A673 (cell line): ENCODE results near the gene PPA2. TPM values are rescaled to one million over a fixed set of nuclear protein-coding genes. Genes with fewer than 3 reads are reported as not detected.

Experiments
- Bru-seq: library from RNA; stranded (reverse); fragments of 400-500 nt; gene quantifications from one replicate; lab custom pipeline; 2021; lab: Mats Ljungman, UMichigan
- BruChase-seq, 2 experiments: library from RNA; stranded (reverse); fragments of 400-500 nt; gene quantifications; one replicate each; lab custom pipeline; 2021; lab: Mats Ljungman, UMichigan
- BruUV-seq: library from RNA; stranded (reverse); fragments of 400-500 nt; replicated peaks from 2 replicates; lab custom pipeline; 2021; lab: Mats Ljungman, UMichigan
- CTCF ChIA-PET: fragments of 300-600 bp; sonication (Branson Sonifier 250); formaldehyde crosslinking; loops from one replicate; lab custom pipeline; 2022; ENCODE audit warnings: antibody characterized with exemption; lab: Charles Lee
- POLR2A ChIA-PET: fragments of 300-600 bp; sonication (Branson Sonifier 250); formaldehyde crosslinking; loops from one replicate; lab custom pipeline; 2022; ENCODE audit warnings: antibody characterized with exemption; ENCODE audit not compliant: low non-redundant PET; lab: Charles Lee
- DNase-seq: peaks from one replicate; pipeline ENCODE4 v3.0.0-alpha.2; 2015; ENCODE audit warnings: low spot score
- H3K27ac ChIP-seq: fragments of 200-600 bp; sonication (generic); 2 replicates; pipeline ENCODE4 v1.5.1; 2016; ENCODE audit warnings: mixed run types, low read depth, mild to moderate bottlenecking, mixed read lengths, antibody characterized with exemption, low read length; ENCODE audit not compliant: poor library complexity, severe bottlenecking
- H3K27me3 ChIP-seq: fragments of 200-600 bp; sonication (generic); replicated peaks from 2 replicates; pipeline ENCODE4 v1.6.1; 2017; ENCODE audit warnings: mixed run types, low read depth, mild to moderate bottlenecking, mixed read lengths, antibody characterized with exemption, low read length; ENCODE audit not compliant: insufficient read depth, poor library complexity
- H3K36me3 ChIP-seq: fragments of 200-600 bp; sonication (generic); 2 replicates; pipeline ENCODE4 v1.6.1; 2016; ENCODE audit warnings: mixed run types, mild to moderate bottlenecking, mixed read lengths, antibody characterized with exemption, low read length; ENCODE audit not compliant: insufficient read depth, poor library complexity, severe bottlenecking
- H3K4me1 ChIP-seq: fragments of 200-600 bp; sonication (generic); 2 replicates; pipeline ENCODE4 v1.6.1; 2017; ENCODE audit warnings: mixed run types, mild to moderate bottlenecking, mixed read lengths, antibody characterized with exemption, low read length; ENCODE audit not compliant: insufficient read depth, poor library complexity, severe bottlenecking
- H3K4me3 ChIP-seq: fragments of 200-600 bp; sonication (generic); 2 replicates; pipeline ENCODE4 v1.5.1; 2016; ENCODE audit warnings: low read depth, mixed run types, mild to moderate bottlenecking, mixed read lengths, low read length; ENCODE audit not compliant: poor library complexity, severe bottlenecking
- H3K9me3 ChIP-seq: fragments of 200-600 bp; sonication (generic); 2 replicates; pipeline ENCODE4 v1.6.1; 2016; ENCODE audit warnings: mixed run types, low read depth, mild to moderate bottlenecking, mixed read lengths, antibody characterized with exemption, low read length; ENCODE audit not compliant: poor library complexity, severe bottlenecking
- CTCF ChIP-seq: fragments of 300-800, 200-600 bp; sonication (generic); conservative IDR thresholded peaks from 2 replicates; pipeline ENCODE4 v1.5.1; 2017; ENCODE audit warnings: low read depth, mild to moderate bottlenecking, antibody characterized with exemption, low read length, moderate library complexity, mixed read lengths
- EZH2 ChIP-seq: fragments of 200-600 bp; sonication (generic); IDR thresholded peaks from 2 replicates; pipeline ENCODE4 v1.6.1; 2017; ENCODE audit warnings: borderline replicate concordance, low read depth, mild to moderate bottlenecking, mixed read lengths, antibody characterized with exemption, low read length; ENCODE audit not compliant: poor library complexity, severe bottlenecking
- intact Hi-C: fragments of 100-400 bp; cut with micrococcal nuclease; formaldehyde crosslinking; loops from one replicate; pipeline ENCODE4 v1.10.0; 2022; ENCODE audit not compliant: unreplicated experiment
- long read RNA-seq: library from polyadenylated mRNA; stranded (forward); transcript quantifications from one replicate; pipeline ENCODE4 v2.0.0, GENCODE V29; 2022
- total RNA-seq: library from RNA; stranded (reverse); gene quantifications from 2 replicates; pipeline ENCODE4 v1.2.3, GENCODE V29; 2021

PPA2 gene
- 136 and 144 TPM in 2 replicates for total RNA-seq
- Bru-seq, nascent RNA = percentile 92 among the genes with signal in this experiment
- percentile 93 among the genes with signal in this experiment for BruChase-seq, experiment 1, labeled RNA remaining after a 2-hour chase
- percentile 81 among the genes with signal in this experiment for BruChase-seq, experiment 2, labeled RNA remaining after a 6-hour chase
- long read RNA-seq, transcript PPA2-202 (11 exons, 1,414 nt) = minor isoform, 16 of 234 reads
- long read RNA-seq, transcript PPA2-201 (12 exons, 1,684 nt) = major isoform, 167 of 234 reads
- long read RNA-seq, transcript PPA2-207 (5 exons, 631 nt) = minor isoform, 8 of 234 reads
- long read RNA-seq, partial matches to known transcripts = 2 of 234 reads
- long read RNA-seq, other reads (novel, unspliced or antisense) = 35 of 234 reads

GRCh38 chr4:105473324-105474098 is at the start of gene PPA2:
PPA2 (minus strand) TSS chr4:105474062; CDS start chr4:105474050, 12 bp downstream.
- H3K4me1 ChIP-seq = peaks cover 18% of the 10 kb centered on the region
- no peaks in the 10 kb centered on the region for H3K9me3 ChIP-seq
- TF ChIP-seq CTCF (no peak), EZH2 (no peak)
- no peaks in the 10 kb centered on the region for H3K27me3 ChIP-seq
- BruUV-seq = TSS peak; percentile 69
- H3K36me3 ChIP-seq = no peaks in the 10 kb centered on the region
- peak; percentile 94 for DNase-seq
- H3K4me3 ChIP-seq = peak within 1 kb of the TSS; percentile 90
- H3K27ac ChIP-seq = peak within 1 kb of the TSS; percentile 96
- intact Hi-C loops = loop anchor here (2.0 to 5.0 kb wide), 2 partner anchors 606 to 1477 kb away; no protein-coding TSS in a partner anchor
- ChIA-PET CTCF (interaction anchor here (0.5 to 1.4 kb wide), 5 partner anchors 24 to 345 kb away, joined by 3 to 6 read pairs (median 3); partner anchors contain the start of gene TET2), POLR2A (interaction anchor here (0.6 to 0.9 kb wide), 3 partner anchors 9 to 1953 kb away, joined by 3 to 4 read pairs (median 3); no protein-coding TSS in a partner anchor)

GRCh38 chr4:105520819-105521790 is 47.2 kb upstream of the PPA2 start:
- TF ChIP-seq CTCF (peak; percentile 77), EZH2 (no peak)
- Histone ChIP-seq H3K36me3 (no peaks in the 10 kb centered on the region), H3K9me3 (no peaks in the 10 kb centered on the region), H3K27ac (no peak overlapping the region), H3K4me3 (no peak overlapping the region), H3K27me3 (no peaks in the 10 kb centered on the region), H3K4me1 (no peaks in the 10 kb centered on the region)
- POLR2A ChIA-PET = interaction anchor here (0.7 kb wide), 1 partner anchor 1439 kb away, joined by 4 read pairs; no protein-coding TSS in a partner anchor
- intact Hi-C loops = loop anchor here (1.0 kb wide), 1 partner anchor 145 kb away; no protein-coding TSS in a partner anchor
- BruUV-seq = no TSS peak
- CTCF ChIA-PET = interaction anchor here (0.6 to 2.0 kb wide), 4 partner anchors 23 to 194 kb away, joined by 3 to 20 read pairs (median 4); no protein-coding TSS in a partner anchor
- peak; percentile 75 for DNase-seq
